ENCODE data around the gene CYB561D2.
"Not testable (repeated sequence)": the region's sequence is repeated elsewhere in the genome, so short reads cannot be mapped to it uniquely, and the experiment has no call there.

The CYB561D2 gene

DNA sequence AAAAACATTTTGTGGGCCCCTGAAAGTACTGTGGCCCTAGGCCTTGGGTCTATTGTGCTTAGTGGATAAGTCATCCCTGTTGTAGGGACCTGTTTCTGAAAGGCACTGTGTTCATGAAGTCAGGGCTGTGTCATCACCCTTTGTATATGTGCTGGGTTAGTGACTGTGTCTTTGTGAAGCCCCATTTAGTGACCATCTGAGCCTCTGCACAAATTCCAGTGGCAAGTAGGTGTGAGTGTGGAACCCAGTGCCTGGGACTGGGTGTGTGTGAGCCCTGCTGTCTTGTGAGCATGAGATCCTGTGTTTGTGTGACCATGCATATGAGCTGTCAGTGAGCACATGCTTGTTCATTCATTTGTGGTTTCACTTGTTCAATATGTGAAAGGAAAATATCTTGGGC, 46.1 kb upstream of the CYB561D2 start:
- TF ChIP-seq BACH2 (CRISPR knock-in tag; IDR thresholded peaks at IDR 0.05; ENCODE audit: borderline replicate concordance) (no peak), PATZ1 (CRISPR knock-in tag; IDR thresholded peaks at IDR 0.05; ENCODE audit: borderline replicate concordance) (no peak), ZC3H10 (CRISPR knock-in tag; IDR thresholded peaks at IDR 0.05) (no peak), TOX (CRISPR knock-in tag; IDR thresholded peaks at IDR 0.05; ENCODE audit: borderline replicate concordance) (no peak), OSR1 (CRISPR knock-in tag; IDR thresholded peaks at IDR 0.05) (no peak), CSDC2 (CRISPR knock-in tag; IDR thresholded peaks at IDR 0.05) (no peak), ZFP3 (CRISPR knock-in tag; IDR thresholded peaks at IDR 0.05) (no peak), ISL1 (CRISPR knock-in tag; IDR thresholded peaks at IDR 0.05) (no peak), CREB5 (CRISPR knock-in tag; IDR thresholded peaks at IDR 0.05; ENCODE audit: low read depth) (no peak), ZNF8 (CRISPR knock-in tag; IDR thresholded peaks at IDR 0.05) (no peak), GLIS3 (CRISPR knock-in tag; IDR thresholded peaks at IDR 0.05) (no peak), PPARA (CRISPR knock-in tag; IDR thresholded peaks at IDR 0.05; ENCODE audit: borderline replicate concordance) (no peak), TSHZ2 (CRISPR knock-in tag; IDR thresholded peaks at IDR 0.05) (no peak)
- no peak for ATAC-seq

DNA sequence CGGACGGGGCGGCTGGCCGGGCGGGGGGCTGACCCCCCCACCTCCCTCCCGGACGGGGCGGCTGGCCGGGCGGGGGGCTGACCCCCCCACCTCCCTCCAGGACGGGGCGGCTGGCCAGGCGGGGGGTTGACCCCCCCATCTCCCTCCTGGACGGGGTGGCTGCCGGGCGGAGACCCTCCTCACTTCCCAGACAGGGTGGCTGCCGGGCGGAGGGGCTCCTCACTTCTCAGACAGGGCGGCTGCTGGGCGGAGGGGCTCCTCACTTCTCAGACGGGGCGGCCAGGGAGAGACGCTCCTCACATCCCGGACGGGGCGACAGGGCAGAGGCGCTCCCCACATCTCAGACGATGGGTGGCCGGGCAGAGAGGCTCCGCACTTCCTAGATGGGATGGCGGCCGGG, 38.6 kb upstream of the CYB561D2 start:
- ATAC-seq = not testable (repeated sequence)

- TF ChIP-seq ZC3H10 (CRISPR knock-in tag; IDR thresholded peaks at IDR 0.05) (no peak), PPARA (CRISPR knock-in tag; IDR thresholded peaks at IDR 0.05; ENCODE audit: borderline replicate concordance) (no peak), ZFP30 (CRISPR knock-in tag; IDR thresholded peaks at IDR 0.05) (no peak), ARNTL (CRISPR knock-in tag; IDR thresholded peaks at IDR 0.05; ENCODE audit: borderline replicate concordance, low read depth) (no peak), TCF4 (CRISPR knock-in tag; IDR thresholded peaks at IDR 0.05; ENCODE audit: borderline replicate concordance) (no peak)
- TF ChIP-seq, protein P1, sequence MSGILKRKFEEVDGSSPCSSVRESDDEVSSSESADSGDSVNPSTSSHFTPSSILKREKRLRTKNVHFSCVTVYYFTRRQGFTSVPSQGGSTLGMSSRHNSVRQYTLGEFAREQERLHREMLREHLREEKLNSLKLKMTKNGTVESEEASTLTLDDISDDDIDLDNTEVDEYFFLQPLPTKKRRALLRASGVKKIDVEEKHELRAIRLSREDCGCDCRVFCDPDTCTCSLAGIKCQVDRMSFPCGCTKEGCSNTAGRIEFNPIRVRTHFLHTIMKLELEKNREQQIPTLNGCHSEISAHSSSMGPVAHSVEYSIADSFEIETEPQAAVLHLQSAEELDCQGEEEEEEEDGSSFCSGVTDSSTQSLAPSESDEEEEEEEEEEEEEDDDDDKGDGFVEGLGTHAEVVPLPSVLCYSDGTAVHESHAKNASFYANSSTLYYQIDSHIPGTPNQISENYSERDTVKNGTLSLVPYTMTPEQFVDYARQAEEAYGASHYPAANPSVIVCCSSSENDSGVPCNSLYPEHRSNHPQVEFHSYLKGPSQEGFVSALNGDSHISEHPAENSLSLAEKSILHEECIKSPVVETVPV (CRISPR knock-in tag; IDR thresholded peaks at IDR 0.05) = no peak
- no peak for ATAC-seq
These were observed 36.3 kb upstream of the CYB561D2 start for GRCh38 chr3:50314342-50314741.

DNA sequence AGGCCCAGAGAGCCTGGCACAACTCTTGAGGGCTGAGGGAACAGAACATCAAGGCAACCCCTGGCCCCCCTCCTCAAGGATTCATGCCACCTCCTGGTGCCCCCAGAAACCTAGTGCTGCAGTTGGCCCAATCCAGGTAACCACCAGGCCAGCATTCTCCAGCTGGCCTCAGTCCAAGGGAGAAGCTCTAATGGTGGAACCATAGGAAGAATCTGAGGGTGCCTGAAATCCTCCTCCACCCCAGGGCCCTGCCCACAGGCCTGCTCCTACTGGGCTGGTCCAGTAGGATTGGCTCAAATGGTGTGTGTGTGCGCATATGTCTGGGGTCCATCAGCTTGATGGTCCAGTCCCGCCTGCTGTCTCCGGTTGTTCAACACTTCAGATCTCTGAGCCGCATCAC, 35.8 kb upstream of the CYB561D2 start:
- no peak for TF ChIP-seq ZNF565 (CRISPR knock-in tag; conservative IDR thresholded peaks at IDR 0.05; ENCODE audit: low read depth)
- TF ChIP-seq ZNF8 (CRISPR knock-in tag; IDR thresholded peaks at IDR 0.05) = no peak
- no peak for TF ChIP-seq GLIS3 (CRISPR knock-in tag; IDR thresholded peaks at IDR 0.05)
- TF ChIP-seq ESRRG (CRISPR knock-in tag; IDR thresholded peaks at IDR 0.05) = no peak
- no peak for ATAC-seq

DNA sequence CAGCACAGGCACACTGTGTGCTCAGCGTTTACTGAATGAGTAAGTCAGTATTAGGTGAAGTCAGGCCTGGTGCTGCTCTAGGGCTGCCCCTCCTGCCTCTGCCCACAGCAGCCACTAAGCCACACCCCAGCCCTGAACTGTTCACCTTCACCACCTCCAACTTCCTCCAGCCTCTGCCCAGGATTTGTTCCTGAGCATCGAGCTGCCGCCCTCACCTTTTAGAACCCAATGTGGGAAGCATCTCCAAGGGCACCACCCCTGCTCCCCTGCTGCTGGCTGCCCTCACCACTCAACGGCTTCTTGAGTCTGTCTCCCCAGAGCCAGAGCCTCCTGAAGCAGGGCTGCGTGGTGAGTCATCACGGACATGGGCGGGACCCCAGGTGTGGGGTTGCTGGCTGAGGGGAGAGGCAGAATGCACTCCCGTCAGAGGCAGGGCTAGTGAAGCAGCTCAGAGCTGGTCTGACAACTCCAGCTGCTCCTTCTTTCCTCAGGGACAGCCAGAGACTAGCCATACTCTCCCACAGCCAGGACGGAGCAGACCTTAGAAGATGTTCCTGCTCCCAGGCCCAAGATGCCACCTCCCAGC, 33.9 kb upstream of the CYB561D2 start:
- ATAC-seq = peak; percentile 5; the same call in 2 of the 3 replicates
- TF ChIP-seq, protein P1 (CRISPR knock-in tag; IDR thresholded peaks at IDR 0.05) = no peak
- no peak for TF ChIP-seq CREB5 (CRISPR knock-in tag; IDR thresholded peaks at IDR 0.05; ENCODE audit: low read depth)
- no peak for TF ChIP-seq TOX (CRISPR knock-in tag; IDR thresholded peaks at IDR 0.05; ENCODE audit: borderline replicate concordance)
- no peak for TF ChIP-seq RARB (CRISPR knock-in tag; IDR thresholded peaks at IDR 0.05)
- TF ChIP-seq OSR1 (CRISPR knock-in tag; IDR thresholded peaks at IDR 0.05) = no peak
- TF ChIP-seq TSHZ2 (CRISPR knock-in tag; IDR thresholded peaks at IDR 0.05) = no peak
- no peak for TF ChIP-seq ISL1 (CRISPR knock-in tag; IDR thresholded peaks at IDR 0.05)
- TF ChIP-seq BACH2 (CRISPR knock-in tag; IDR thresholded peaks at IDR 0.05; ENCODE audit: borderline replicate concordance) = no peak
- TF ChIP-seq PPARA (CRISPR knock-in tag; IDR thresholded peaks at IDR 0.05; ENCODE audit: borderline replicate concordance) = no peak
- no peak for TF ChIP-seq ZFP30 (CRISPR knock-in tag; IDR thresholded peaks at IDR 0.05)
